ENCODE measurements around the gene HIP1.
"Not testable (repeated sequence)": the region's sequence is repeated elsewhere in the genome, so short reads cannot be mapped to it uniquely, and the experiment has no call there.

Gene HIP1

GRCh38 chr7:75650062-75650461 is 88.7 kb downstream of the HIP1 start:
- FAIRE-seq = no peak

GRCh38 chr7:75649462-75649861 is 89.3 kb downstream of the HIP1 start:
- FAIRE-seq (no peak), DNase-seq (ENCODE audit: extremely low spot score, insufficient read length, low read depth) (no peak)

More at GRCh38 chr7:75650062-75650461, 88.7 kb downstream of the HIP1 start:
- no peak for DNase-seq (ENCODE audit: extremely low spot score, insufficient read length, low read depth)

- no peak for DNase-seq (ENCODE audit: extremely low spot score, insufficient read length, low read depth)
- no peak for FAIRE-seq
These were observed 90.9 kb downstream of the HIP1 start for GRCh38 chr7:75647709-75648438.

GRCh38 chr7:75646571-75647102 is 92.1 kb downstream of the HIP1 start:
- DNase-seq (ENCODE audit: extremely low spot score, insufficient read length, low read depth) (no peak), FAIRE-seq (no peak)

GRCh38 chr7:75645570-75645969 is 93.2 kb downstream of the HIP1 start:
- DNase-seq (ENCODE audit: extremely low spot score, insufficient read length, low read depth) (no peak), FAIRE-seq (no peak)

GRCh38 chr7:75644589-75644988 is 94.2 kb downstream of the HIP1 start:
- DNase-seq (ENCODE audit: extremely low spot score, insufficient read length, low read depth) = no peak
- FAIRE-seq = no peak

GRCh38 chr7:75642810-75643486 is 95.8 kb downstream of the HIP1 start:
- DNase-seq (ENCODE audit: extremely low spot score, insufficient read length, low read depth) = peak; percentile 61
- peak; percentile 89 for FAIRE-seq

GRCh38 chr7:75640201-75640600 is 98.5 kb downstream of the HIP1 start:
- no peak for FAIRE-seq

GRCh38 chr7:75639886-75640190 is 98.9 kb downstream of the HIP1 start:
- FAIRE-seq (no peak), DNase-seq (ENCODE audit: extremely low spot score, insufficient read length, low read depth) (no peak)

More at GRCh38 chr7:75640201-75640600, 98.5 kb downstream of the HIP1 start:
- DNase-seq (ENCODE audit: extremely low spot score, insufficient read length, low read depth) = no peak

GRCh38 chr7:75639071-75639885 is 99.5 kb downstream of the HIP1 start:
- no peak for FAIRE-seq
- DNase-seq (ENCODE audit: extremely low spot score, insufficient read length, low read depth) = no peak

- FAIRE-seq = no peak
- DNase-seq (ENCODE audit: extremely low spot score, insufficient read length, low read depth) = no peak
These were observed 100.1 kb downstream of the HIP1 start for GRCh38 chr7:75638594-75639070.

GRCh38 chr7:75637854-75638593 is 100.7 kb downstream of the HIP1 start:
- FAIRE-seq (no peak), DNase-seq (ENCODE audit: extremely low spot score, insufficient read length, low read depth) (no peak)

GRCh38 chr7:75635036-75635435 is 103.7 kb downstream of the HIP1 start:
- DNase-seq (ENCODE audit: extremely low spot score, insufficient read length, low read depth) (no peak), FAIRE-seq (no peak)

- DNase-seq (ENCODE audit: extremely low spot score, insufficient read length, low read depth); FAIRE-seq: not testable (repeated sequence)
These were observed 106.2 kb downstream of the HIP1 start for GRCh38 chr7:75632587-75632986.

GRCh38 chr7:75631711-75632110 is 107.0 kb downstream of the HIP1 start:
- FAIRE-seq (no peak), DNase-seq (ENCODE audit: extremely low spot score, insufficient read length, low read depth) (no peak)

GRCh38 chr7:75630549-75630948 is 108.2 kb downstream of the HIP1 start:
- DNase-seq (ENCODE audit: extremely low spot score, insufficient read length, low read depth) (no peak), FAIRE-seq (no peak)

GRCh38 chr7:75629044-75629443 is 109.7 kb downstream of the HIP1 start:
- DNase-seq (ENCODE audit: extremely low spot score, insufficient read length, low read depth) (no peak), FAIRE-seq (no peak)

GRCh38 chr7:75628055-75628454 is 110.7 kb downstream of the HIP1 start:
- FAIRE-seq = no peak

GRCh38 chr7:75626954-75627353 is 111.8 kb downstream of the HIP1 start:
- no peak for DNase-seq (ENCODE audit: extremely low spot score, insufficient read length, low read depth)
- no peak for FAIRE-seq

More at GRCh38 chr7:75628055-75628454, 110.7 kb downstream of the HIP1 start:
- no peak for DNase-seq (ENCODE audit: extremely low spot score, insufficient read length, low read depth)

GRCh38 chr7:75625868-75626267 is 112.9 kb downstream of the HIP1 start:
- FAIRE-seq = no peak
- DNase-seq (ENCODE audit: extremely low spot score, insufficient read length, low read depth) = no peak

Measured in GM18507 (cell line).